Measurements from ENCODE around the gene DHCR24.

The DHCR24 gene

GRCh38 chr1:54810153-54810942 is 76.6 kb downstream of the DHCR24 start:
- Histone ChIP-seq H3K4me3 (ENCODE audit: low read length in 2 of 2) (no peak overlapping the region), H4K8ac (ENCODE audit: low read depth, low read length) (no peak overlapping the region), H2BK12ac (ENCODE audit: low read length) (no peak overlapping the region), H2BK15ac (ENCODE audit: low read length) (peak overlapping the region; percentile 66), H3K9ac (ENCODE audit: low read depth, low read length, poor library complexity) (no peak overlapping the region), H2AK5ac (ENCODE audit: low read depth, low read length) (peak overlapping the region; percentile 17), H3K79me1 (ENCODE audit: low read depth, low read length) (no peaks in the 10 kb centered on the region), H3K27me3 (ENCODE audit: control insufficient read depth in 3 of 3, insufficient read depth in 3 of 3, low read depth in 1 of 3, low read length in 3 of 3) (peaks cover 0 to 43% (median 0%) of the 10 kb centered on the region in 3 experiments), H3K23ac (ENCODE audit: low read depth, low read length, poor library complexity) (no peak overlapping the region), H3K4me1 (ENCODE audit: control insufficient read depth in 2 of 2, insufficient read depth in 1 of 2, low read depth in 1 of 2, low read length in 2 of 2) (peaks cover 8 to 10% of the 10 kb centered on the region in 2 donors), H2BK5ac (ENCODE audit: low read length) (no peak overlapping the region), H2AFZ (ENCODE audit: low read length) (peak overlapping the region; percentile 11), H4K91ac (ENCODE audit: low read depth, low read length, poor library complexity) (peak overlapping the region; percentile 88), H3K14ac (ENCODE audit: low read length) (no peak overlapping the region), H2BK120ac (ENCODE audit: low read depth, low read length) (no peak overlapping the region), H3K9me3 (replicated peaks in 1 of 2; ENCODE audit: control insufficient read depth in 2 of 2, insufficient read depth in 1 of 2, low read depth in 1 of 2, low read length in 2 of 2) (no peaks in the 10 kb centered on the region), H3K27ac (replicated peaks; ENCODE audit: low read length) (no peak overlapping the region), H3K36me3 (replicated peaks in 1 of 2; ENCODE audit: control insufficient read depth in 2 of 2, insufficient read depth in 2 of 2, low read length in 2 of 2) (no peaks in the 10 kb centered on the region), H3K18ac (ENCODE audit: low read length) (peak overlapping the region; percentile 4), H3K4me2 (ENCODE audit: insufficient read depth, low read length, poor library complexity, severe bottlenecking) (no peak overlapping the region), H3K4ac (ENCODE audit: low read length) (no peak overlapping the region)
- WGBS, 2 donors (ENCODE audit: extremely low coverage in 2 of 2, insufficient read length in 2 of 2, insufficient replicate concordance in 1 of 2), result no CpG with 5 or more reads among the region's 13 CpGs
- peak; percentile 64 for DNase-seq (ENCODE audit: low spot score)

- no peak overlapping the region for H2BK12ac ChIP-seq (ENCODE audit: low read length)
- peaks cover 0 to 35% (median 3%) of the 10 kb centered on the region in 3 experiments for H3K27me3 ChIP-seq (ENCODE audit: control insufficient read depth in 3 of 3, insufficient read depth in 3 of 3, low read depth in 1 of 3, low read length in 3 of 3)
- no peak overlapping the region for H3K14ac ChIP-seq (ENCODE audit: low read length)
- H2BK120ac ChIP-seq (ENCODE audit: low read depth, low read length), result no peak overlapping the region
- H3K9me3 ChIP-seq (replicated peaks in 1 of 2; ENCODE audit: control insufficient read depth in 2 of 2, insufficient read depth in 1 of 2, low read depth in 1 of 2, low read length in 2 of 2), result no peaks in the 10 kb centered on the region
- no CpG with 5 or more reads among the region's 3 CpGs for WGBS, 2 donors (ENCODE audit: extremely low coverage in 2 of 2, insufficient read length in 2 of 2, insufficient replicate concordance in 1 of 2)
- H4K8ac ChIP-seq (ENCODE audit: low read depth, low read length), result no peak overlapping the region
- no peak overlapping the region for H2BK15ac ChIP-seq (ENCODE audit: low read length)
- no peak overlapping the region for H3K4me3 ChIP-seq (ENCODE audit: low read length in 2 of 2)
- H3K9ac ChIP-seq (ENCODE audit: low read depth, low read length, poor library complexity), result no peak overlapping the region
- no peak overlapping the region for H4K91ac ChIP-seq (ENCODE audit: low read depth, low read length, poor library complexity)
- H2AFZ ChIP-seq (ENCODE audit: low read length), result no peak overlapping the region
- H3K4ac ChIP-seq (ENCODE audit: low read length), result no peak overlapping the region
- no peaks in the 10 kb centered on the region for H3K79me1 ChIP-seq (ENCODE audit: low read depth, low read length)
- H2AK5ac ChIP-seq (ENCODE audit: low read depth, low read length), result no peak overlapping the region
- no peak overlapping the region for H3K4me2 ChIP-seq (ENCODE audit: insufficient read depth, low read length, poor library complexity, severe bottlenecking)
- no peak for DNase-seq (ENCODE audit: low spot score)
- H3K18ac ChIP-seq (ENCODE audit: low read length), result no peak overlapping the region
- no peak overlapping the region for H3K23ac ChIP-seq (ENCODE audit: low read depth, low read length, poor library complexity)
- H3K4me1 ChIP-seq (ENCODE audit: control insufficient read depth in 2 of 2, insufficient read depth in 1 of 2, low read depth in 1 of 2, low read length in 2 of 2), result peaks cover 8 to 10% of the 10 kb centered on the region in 2 donors
- H3K27ac ChIP-seq (replicated peaks; ENCODE audit: low read length), result no peak overlapping the region
- H3K36me3 ChIP-seq (replicated peaks in 1 of 2; ENCODE audit: control insufficient read depth in 2 of 2, insufficient read depth in 2 of 2, low read length in 2 of 2), result no peaks in the 10 kb centered on the region
- H2BK5ac ChIP-seq (ENCODE audit: low read length), result no peak overlapping the region
Observed at GRCh38 chr1:54809496-54810074, 77.4 kb downstream of the DHCR24 start.

DNA sequence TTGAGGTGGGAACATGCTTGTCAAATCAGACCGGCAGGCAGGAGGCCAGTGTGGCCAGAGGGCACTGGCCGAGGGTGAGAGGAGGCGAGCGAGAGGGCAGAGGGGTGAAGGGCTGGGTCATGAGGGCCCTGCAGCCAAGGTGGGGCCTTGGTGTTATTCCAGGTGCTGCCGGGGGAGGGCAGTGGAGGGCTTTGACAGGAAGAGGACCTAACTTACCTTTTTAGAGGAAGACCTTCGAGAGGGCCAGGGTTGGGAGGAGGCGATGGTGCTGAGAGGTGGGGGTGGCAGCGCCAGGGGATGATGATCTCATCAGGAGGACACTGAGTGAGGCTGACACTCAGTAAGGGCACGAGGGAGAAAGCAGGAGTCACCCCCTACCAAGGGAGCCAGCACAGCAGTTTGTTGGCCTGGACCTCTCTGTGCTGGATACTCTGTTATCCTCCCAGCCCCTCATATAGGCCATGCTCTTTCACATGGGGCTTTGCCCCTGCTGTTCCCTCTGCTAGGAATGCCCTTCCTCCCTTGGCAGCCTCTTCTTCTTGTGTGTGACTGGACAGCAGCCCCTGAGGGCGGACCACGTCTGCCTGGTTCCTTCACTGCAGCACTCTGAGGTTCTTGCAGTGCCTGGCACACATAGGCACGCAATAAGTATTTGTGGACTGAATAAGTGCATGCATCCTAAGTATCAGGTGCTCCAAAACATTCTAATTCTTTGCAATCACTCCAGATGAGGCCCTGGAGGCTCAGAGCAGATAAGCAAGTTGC is 78.4 kb downstream of the DHCR24 start:
- Histone ChIP-seq H2BK12ac (ENCODE audit: low read length) (peak overlapping the region; percentile 12), H3K4ac (ENCODE audit: low read length) (no peak overlapping the region), H3K14ac (ENCODE audit: low read length) (no peak overlapping the region), H2BK5ac (ENCODE audit: low read length) (no peak overlapping the region), H3K23ac (ENCODE audit: low read depth, low read length, poor library complexity) (no peak overlapping the region), H2BK15ac (ENCODE audit: low read length) (no peak overlapping the region), H3K27ac (replicated peaks; ENCODE audit: low read length) (no peak overlapping the region), H3K4me1 (ENCODE audit: control insufficient read depth in 2 of 2, insufficient read depth in 1 of 2, low read depth in 1 of 2, low read length in 2 of 2) (peaks cover 4 to 5% of the 10 kb centered on the region in 2 donors), H4K8ac (ENCODE audit: low read depth, low read length) (no peak overlapping the region), H2AK5ac (ENCODE audit: low read depth, low read length) (no peak overlapping the region), H3K9ac (ENCODE audit: low read depth, low read length, poor library complexity) (peak overlapping the region; percentile 2), H3K4me2 (ENCODE audit: insufficient read depth, low read length, poor library complexity, severe bottlenecking) (no peak overlapping the region), H4K91ac (ENCODE audit: low read depth, low read length, poor library complexity) (no peak overlapping the region), H3K36me3 (replicated peaks in 1 of 2; ENCODE audit: control insufficient read depth in 2 of 2, insufficient read depth in 2 of 2, low read length in 2 of 2) (no peaks in the 10 kb centered on the region), H2AFZ (ENCODE audit: low read length) (no peak overlapping the region), H3K18ac (ENCODE audit: low read length) (no peak overlapping the region), H3K4me3 (ENCODE audit: low read length in 2 of 2) (no peak overlapping the region), H3K27me3 (ENCODE audit: control insufficient read depth in 3 of 3, insufficient read depth in 3 of 3, low read depth in 1 of 3, low read length in 3 of 3) (peaks cover 0 to 39% (median 5%) of the 10 kb centered on the region in 3 experiments), H3K9me3 (replicated peaks in 1 of 2; ENCODE audit: control insufficient read depth in 2 of 2, insufficient read depth in 1 of 2, low read depth in 1 of 2, low read length in 2 of 2) (no peaks in the 10 kb centered on the region), H3K79me1 (ENCODE audit: low read depth, low read length) (no peaks in the 10 kb centered on the region), H2BK120ac (ENCODE audit: low read depth, low read length) (no peak overlapping the region)
- no peak for DNase-seq (ENCODE audit: low spot score)
- WGBS, 2 donors (ENCODE audit: extremely low coverage in 2 of 2, insufficient read length in 2 of 2, insufficient replicate concordance in 1 of 2), result no CpG with 5 or more reads among the region's 12 CpGs

DNA sequence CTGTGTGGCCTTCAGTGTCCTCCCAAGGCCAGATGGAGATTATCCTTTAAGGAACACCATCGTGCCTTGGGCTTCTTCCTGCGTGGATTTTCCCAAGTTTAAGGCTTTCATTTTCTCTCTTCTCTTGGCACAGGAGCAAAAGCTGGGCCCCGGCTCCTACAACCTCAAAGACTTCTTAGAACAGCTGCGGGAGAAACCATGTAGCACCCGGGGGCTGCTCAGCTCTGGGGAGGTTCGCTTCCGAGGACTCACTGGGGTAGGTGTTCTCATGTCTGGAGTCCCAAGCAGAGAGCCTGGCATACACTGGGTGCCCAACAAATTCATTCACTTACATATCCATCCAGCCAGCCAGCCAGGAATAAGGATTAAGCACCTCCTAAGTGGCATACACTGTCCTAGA is 79.2 kb downstream of the DHCR24 start:
- no peak overlapping the region for H3K9ac ChIP-seq (ENCODE audit: low read depth, low read length, poor library complexity)
- H2AFZ ChIP-seq (ENCODE audit: low read length), result no peak overlapping the region
- no peak overlapping the region for H3K4me3 ChIP-seq (ENCODE audit: low read length in 2 of 2)
- H2BK5ac ChIP-seq (ENCODE audit: low read length), result no peak overlapping the region
- H3K79me1 ChIP-seq (ENCODE audit: low read depth, low read length), result no peaks in the 10 kb centered on the region
- no peak overlapping the region for H3K14ac ChIP-seq (ENCODE audit: low read length)
- H3K4me1 ChIP-seq (ENCODE audit: control insufficient read depth in 2 of 2, insufficient read depth in 1 of 2, low read depth in 1 of 2, low read length in 2 of 2), result peaks cover 0 to 2% of the 10 kb centered on the region in 2 donors
- H4K8ac ChIP-seq (ENCODE audit: low read depth, low read length), result no peak overlapping the region
- H3K4me2 ChIP-seq (ENCODE audit: insufficient read depth, low read length, poor library complexity, severe bottlenecking), result no peak overlapping the region
- WGBS, 2 donors (ENCODE audit: extremely low coverage in 2 of 2, insufficient read length in 2 of 2, insufficient replicate concordance in 1 of 2), result no CpG with 5 or more reads among the region's 7 CpGs
- H3K4ac ChIP-seq (ENCODE audit: low read length), result no peak overlapping the region
- H3K9me3 ChIP-seq (replicated peaks in 1 of 2; ENCODE audit: control insufficient read depth in 2 of 2, insufficient read depth in 1 of 2, low read depth in 1 of 2, low read length in 2 of 2), result no peaks in the 10 kb centered on the region
- H2AK5ac ChIP-seq (ENCODE audit: low read depth, low read length), result no peak overlapping the region
- H3K27me3 ChIP-seq (ENCODE audit: control insufficient read depth in 3 of 3, insufficient read depth in 3 of 3, low read depth in 1 of 3, low read length in 3 of 3), result peaks cover 0 to 40% (median 5%) of the 10 kb centered on the region in 3 experiments
- H3K36me3 ChIP-seq (replicated peaks in 1 of 2; ENCODE audit: control insufficient read depth in 2 of 2, insufficient read depth in 2 of 2, low read length in 2 of 2), result no peaks in the 10 kb centered on the region
- H4K91ac ChIP-seq (ENCODE audit: low read depth, low read length, poor library complexity), result no peak overlapping the region
- no peak overlapping the region for H2BK120ac ChIP-seq (ENCODE audit: low read depth, low read length)
- no peak overlapping the region for H2BK15ac ChIP-seq (ENCODE audit: low read length)
- H3K27ac ChIP-seq (replicated peaks; ENCODE audit: low read length), result no peak overlapping the region
- H3K18ac ChIP-seq (ENCODE audit: low read length), result no peak overlapping the region
- H2BK12ac ChIP-seq (ENCODE audit: low read length), result no peak overlapping the region
- DNase-seq (ENCODE audit: low spot score), result no peak
- no peak overlapping the region for H3K23ac ChIP-seq (ENCODE audit: low read depth, low read length, poor library complexity)

Measured in neuronal stem cell (in vitro differentiated cells).